HCT116 (cell line): ENCODE data around the gene C9orf72. TPM values are rescaled to one million over a fixed set of nuclear protein-coding genes. Genes with fewer than 3 reads are reported as not detected.

Experiments
- ATAC-seq: fragments of 200-7000 bp; cut with Tn5 transposase; 2 replicates; pipeline ENCODE4 v1.9.1; 2020; ENCODE audit warnings: mild to moderate bottlenecking, moderate library complexity
- BruUV-seq: library from RNA; stranded (reverse); fragments of 400-500 nt; replicated peaks from 2 replicates; lab custom pipeline; 2021; lab: Mats Ljungman, UMichigan
- CTCF ChIA-PET: fragments of 300-600 bp; sonication (Branson Sonifier 250); formaldehyde crosslinking; loops from one replicate; lab custom pipeline; 2021; ENCODE audit warnings: antibody characterized with exemption; lab: Charles Lee
- POLR2A ChIA-PET: fragments of 300-600, 350-600 bp; sonication (Branson Sonifier 250); formaldehyde crosslinking; loops from one replicate; lab custom pipeline; 2021; ENCODE audit warnings: antibody characterized with exemption; lab: Charles Lee
- RAD21 ChIA-PET, 2 experiments: fragments of 300-600 bp; sonication (Branson Sonifier 250); formaldehyde crosslinking; loops; one replicate each; lab custom pipeline; 2023; ENCODE audit warnings: low total read pairs in 2 of 2; ENCODE audit not compliant: uncharacterized antibody in 2 of 2, unreplicated experiment in 2 of 2, low non-redundant PET in 1 of 2; lab: Charles Lee
- DNase-seq: peaks from one replicate; pipeline ENCODE4 v3.0.0-alpha.2; 2010; ENCODE audit warnings: low read depth, low spot score
- H2AFZ ChIP-seq: fragments of 200-600 bp; shearing (Covaris generic), sonication (generic); 2 replicates; pipeline ENCODE4 v1.6.1; 2017; ENCODE audit warnings: low read depth, mixed run types, mixed read lengths, antibody characterized with exemption, low read length; ENCODE audit not compliant: poor library complexity, severe bottlenecking
- H3K27ac ChIP-seq: 2 replicates; pipeline ENCODE4 v1.5.1; 2012; ENCODE audit warnings: low read depth, low read length
- H3K27me3 ChIP-seq: fragments of 200-600 bp; sonication (generic); 2 replicates; pipeline ENCODE4 v1.6.1; 2016; ENCODE audit warnings: mixed run types, low read length, mixed read lengths; ENCODE audit not compliant: insufficient read depth
- H3K36me3 ChIP-seq, 2 experiments: fragments of 200-500 bp in 1 of 2; fragments of 200-600 bp in 1 of 2; sonication (Bioruptor generic) in 1 of 2; sonication (generic) in 1 of 2; 2 replicates each; pipeline versions ENCODE4 v1.5.1 to v1.6.1; 2014 to 2016; ENCODE audit warnings: low read length in 2 of 2, inconsistent platforms in 1 of 2, mixed read lengths in 1 of 2, mixed run types in 1 of 2; ENCODE audit not compliant: insufficient read depth in 2 of 2, control insufficient read depth in 1 of 2
- H3K4me1 ChIP-seq, 2 experiments: fragments of 200-600 bp in 1 of 2; sonication (generic) in 1 of 2; 2 replicates each; pipeline versions ENCODE4 v1.5.1 to v1.6.1; 2012 to 2017; ENCODE audit warnings: low read length in 2 of 2, inconsistent platforms in 1 of 2, mild to moderate bottlenecking in 1 of 2, mixed read lengths in 1 of 2, mixed run types in 1 of 2, moderate library complexity in 1 of 2; ENCODE audit not compliant: insufficient read depth in 2 of 2, control insufficient read depth in 1 of 2
- H3K4me2 ChIP-seq: fragments of 200-600 bp; sonication (generic); 2 replicates; pipeline ENCODE4 v1.6.1; 2017; ENCODE audit warnings: mixed run types, low read length, mixed read lengths
- H3K4me3 ChIP-seq, 2 experiments: fragments of 200-600 bp in 1 of 2; sonication (generic) in 1 of 2; replicated peaks in 1 of 2; 2 replicates each; pipeline ENCODE4 v1.5.1; 2011 to 2016; ENCODE audit warnings: low read length in 2 of 2, control low read depth in 1 of 2, low read depth in 1 of 2, mild to moderate bottlenecking in 1 of 2, mixed read lengths in 1 of 2, mixed run types in 1 of 2
- H3K79me2 ChIP-seq: fragments of 200-600 bp; sonication (generic); 2 replicates; pipeline ENCODE4 v1.6.1; 2017; ENCODE audit warnings: mild to moderate bottlenecking, mixed run types, low read length, moderate library complexity, mixed read lengths; ENCODE audit not compliant: insufficient read depth
- H3K9ac ChIP-seq: fragments of 200-600 bp; sonication (generic); 2 replicates; pipeline ENCODE4 v1.6.1; 2016; ENCODE audit warnings: low read length, mixed read lengths
- H3K9me2 ChIP-seq: fragments of 200-600 bp; sonication (generic), shearing (Covaris generic); 2 replicates; pipeline ENCODE4 v1.6.1; 2017; ENCODE audit warnings: mixed run types, mild to moderate bottlenecking, moderate library complexity; ENCODE audit not compliant: insufficient read depth
- H3K9me3 ChIP-seq, 2 experiments: fragments of 200-500 bp in 1 of 2; fragments of 200-600 bp in 1 of 2; sonication (Bioruptor generic) in 1 of 2; sonication (generic) in 1 of 2; 2 replicates each; pipeline ENCODE4 v1.6.1; 2014 to 2017; ENCODE audit warnings: low read length in 2 of 2, mixed read lengths in 2 of 2, inconsistent platforms in 1 of 2, low read depth in 1 of 2, mild to moderate bottlenecking in 1 of 2, mixed run types in 1 of 2, moderate library complexity in 1 of 2; ENCODE audit not compliant: control insufficient read depth in 1 of 2, insufficient read depth in 1 of 2
- H4K20me1 ChIP-seq: fragments of 200-600 bp; sonication (generic), shearing (Covaris generic); 2 replicates; pipeline ENCODE4 v1.6.1; 2017; ENCODE audit warnings: mixed run types, mild to moderate bottlenecking, moderate library complexity; ENCODE audit not compliant: insufficient read depth
- ATF3 ChIP-seq: IDR thresholded peaks from 2 replicates; pipeline ENCODE4 v1.6.1; 2012
- CBX3 ChIP-seq: IDR thresholded peaks from 2 replicates; pipeline ENCODE4 v1.6.1; 2012; ENCODE audit warnings: low read depth
- CEBPB ChIP-seq: IDR thresholded peaks from 2 replicates; pipeline ENCODE4 v1.6.1; 2012; ENCODE audit warnings: low read depth
- EZH2 ChIP-seq: fragments of 200-600 bp; sonication (generic); IDR thresholded peaks from 2 replicates; pipeline ENCODE4 v1.6.1; 2017; ENCODE audit warnings: antibody characterized with exemption, mixed run types
- EZH2phosphoT487 ChIP-seq: fragments of 200-600 bp; IDR thresholded peaks from 2 replicates; pipeline ENCODE4 v1.6.1; 2018; ENCODE audit warnings: antibody characterized with exemption, borderline replicate concordance
- POLR2A ChIP-seq: IDR thresholded peaks from 2 replicates; pipeline ENCODE4 v1.7.0; 2011; ENCODE audit warnings: borderline replicate concordance; ENCODE audit not compliant: insufficient read depth, insufficient read length; ENCODE audit errors: extremely low read depth
- POLR2AphosphoS5 ChIP-seq: IDR thresholded peaks from 2 replicates; pipeline ENCODE4 v1.6.1; 2011; ENCODE audit warnings: mild to moderate bottlenecking, low read depth, low read length, moderate library complexity
- RAD21 ChIP-seq: IDR thresholded peaks from 2 replicates; pipeline ENCODE4 v1.6.1; 2012; ENCODE audit warnings: low read depth, mild to moderate bottlenecking
- SIN3A ChIP-seq: IDR thresholded peaks from 2 replicates; pipeline ENCODE4 v1.6.1; 2012; ENCODE audit warnings: low read depth
- SP1 ChIP-seq: IDR thresholded peaks from 2 replicates; pipeline ENCODE4 v1.6.1; 2012; ENCODE audit warnings: low read depth
- ZBTB33 ChIP-seq: IDR thresholded peaks from 2 replicates; pipeline ENCODE4 v1.6.1; 2011; ENCODE audit warnings: mild to moderate bottlenecking, low read length, moderate library complexity; ENCODE audit not compliant: insufficient replicate concordance; ENCODE audit errors: extremely low read depth
- ZFX ChIP-seq: fragments of 450-650 bp; IDR thresholded peaks from 2 replicates; pipeline ENCODE4 v1.6.1; 2017
- ZNF274 ChIP-seq: fragments of 200-500 bp; sonication (Bioruptor generic); IDR thresholded peaks from 2 replicates; pipeline ENCODE4 v1.6.1; 2014; ENCODE audit warnings: mild to moderate bottlenecking, low read depth, low read length, inconsistent platforms
- intact Hi-C: fragments of 100-400 bp; cut with micrococcal nuclease; formaldehyde crosslinking; loops from 2 replicates; pipeline ENCODE4 v1.10.0; 2022
- total RNA-seq: library from RNA; stranded (reverse); gene quantifications from one replicate; pipeline ENCODE4 v1.2.1, GENCODE V29; 2021; ENCODE audit not compliant: unreplicated experiment
- TF ChIP-seq, protein P1 (sequence below): IDR thresholded peaks from 2 replicates; pipeline ENCODE4 v1.6.1; 2012; ENCODE audit warnings: low read depth
- TF ChIP-seq, protein P2 (sequence below): IDR thresholded peaks from 2 replicates; pipeline ENCODE4 v1.6.1; 2012

Gene C9orf72
- total RNA-seq, 1 experiment from 2014 or later: 12.0 TPM

DNA sequence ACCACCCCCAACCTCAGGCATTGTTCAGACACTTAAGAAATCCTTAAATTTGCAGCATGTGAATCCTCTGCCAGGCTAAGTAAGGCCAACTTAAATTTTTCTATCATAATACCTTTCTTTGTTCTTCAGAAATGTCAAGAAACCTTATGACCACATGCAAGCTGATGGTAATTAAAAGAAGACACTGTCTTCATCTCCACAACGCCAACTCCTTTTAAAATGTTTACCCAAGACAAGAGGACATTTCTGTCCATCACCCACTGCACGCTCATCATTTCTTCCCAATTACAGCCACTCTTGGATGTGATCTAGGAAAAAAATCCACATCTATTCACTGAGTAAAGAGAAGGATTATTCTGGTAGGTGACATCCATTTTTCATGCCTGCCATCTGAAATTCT is 55.3 kb downstream of the C9orf72 start (continued):
- TF ChIP-seq, protein P1, sequence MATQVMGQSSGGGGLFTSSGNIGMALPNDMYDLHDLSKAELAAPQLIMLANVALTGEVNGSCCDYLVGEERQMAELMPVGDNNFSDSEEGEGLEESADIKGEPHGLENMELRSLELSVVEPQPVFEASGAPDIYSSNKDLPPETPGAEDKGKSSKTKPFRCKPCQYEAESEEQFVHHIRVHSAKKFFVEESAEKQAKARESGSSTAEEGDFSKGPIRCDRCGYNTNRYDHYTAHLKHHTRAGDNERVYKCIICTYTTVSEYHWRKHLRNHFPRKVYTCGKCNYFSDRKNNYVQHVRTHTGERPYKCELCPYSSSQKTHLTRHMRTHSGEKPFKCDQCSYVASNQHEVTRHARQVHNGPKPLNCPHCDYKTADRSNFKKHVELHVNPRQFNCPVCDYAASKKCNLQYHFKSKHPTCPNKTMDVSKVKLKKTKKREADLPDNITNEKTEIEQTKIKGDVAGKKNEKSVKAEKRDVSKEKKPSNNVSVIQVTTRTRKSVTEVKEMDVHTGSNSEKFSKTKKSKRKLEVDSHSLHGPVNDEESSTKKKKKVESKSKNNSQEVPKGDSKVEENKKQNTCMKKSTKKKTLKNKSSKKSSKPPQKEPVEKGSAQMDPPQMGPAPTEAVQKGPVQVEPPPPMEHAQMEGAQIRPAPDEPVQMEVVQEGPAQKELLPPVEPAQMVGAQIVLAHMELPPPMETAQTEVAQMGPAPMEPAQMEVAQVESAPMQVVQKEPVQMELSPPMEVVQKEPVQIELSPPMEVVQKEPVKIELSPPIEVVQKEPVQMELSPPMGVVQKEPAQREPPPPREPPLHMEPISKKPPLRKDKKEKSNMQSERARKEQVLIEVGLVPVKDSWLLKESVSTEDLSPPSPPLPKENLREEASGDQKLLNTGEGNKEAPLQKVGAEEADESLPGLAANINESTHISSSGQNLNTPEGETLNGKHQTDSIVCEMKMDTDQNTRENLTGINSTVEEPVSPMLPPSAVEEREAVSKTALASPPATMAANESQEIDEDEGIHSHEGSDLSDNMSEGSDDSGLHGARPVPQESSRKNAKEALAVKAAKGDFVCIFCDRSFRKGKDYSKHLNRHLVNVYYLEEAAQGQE: no peak

- no peaks in the 10 kb centered on the region for H3K9me2 ChIP-seq
- RAD21 ChIA-PET: no interaction called here
- intact Hi-C loops: no loop called here
- H3K4me1 ChIP-seq: no peaks in the 10 kb centered on the region
- H3K4me3 ChIP-seq: no peak overlapping the region
- DNase-seq: no peak
- no peak overlapping the region for H3K4me2 ChIP-seq
- no peaks in the 10 kb centered on the region for H3K36me3 ChIP-seq
- H3K9me3 ChIP-seq: no peaks in the 10 kb centered on the region
- CTCF ChIA-PET: no interaction called here
- H3K79me2 ChIP-seq: no peaks in the 10 kb centered on the region
- no peaks in the 10 kb centered on the region for H3K27me3 ChIP-seq
- H4K20me1 ChIP-seq: no peaks in the 10 kb centered on the region
- H3K9ac ChIP-seq: no peak overlapping the region
- TF ChIP-seq POLR2A: no peak
- POLR2A ChIA-PET: no interaction called here
- BruUV-seq: no TSS peak
- no peak for ATAC-seq
- H2AFZ ChIP-seq: no peak overlapping the region
- H3K27ac ChIP-seq: no peak overlapping the region
Measured at GRCh38 chr9:27514551-27514950, 58.7 kb downstream of the C9orf72 start.

- H3K27me3 ChIP-seq: peaks cover 5% of the 10 kb centered on the region; the same call in 1 of the 2 replicates
- DNase-seq (no peak), ATAC-seq (peak; percentile 42; the same call in 1 of the 2 replicates)
- ChIA-PET POLR2A (no interaction called here), RAD21 (no interaction called here), CTCF (no interaction called here)
- H4K20me1 ChIP-seq: no peaks in the 10 kb centered on the region
- BruUV-seq: no TSS peak
- no peaks in the 10 kb centered on the region for H3K36me3 ChIP-seq
- H3K4me2 ChIP-seq: no peak overlapping the region
- H3K4me1 ChIP-seq: no peaks in the 10 kb centered on the region
- H3K9me2 ChIP-seq: no peaks in the 10 kb centered on the region
- no peak overlapping the region for H3K27ac ChIP-seq
- H2AFZ ChIP-seq: no peak overlapping the region
- no peak overlapping the region for H3K4me3 ChIP-seq
- no peaks in the 10 kb centered on the region for H3K79me2 ChIP-seq
- intact Hi-C loops: no loop called here
- no peaks in the 10 kb centered on the region for H3K9me3 ChIP-seq
- no peak overlapping the region for H3K9ac ChIP-seq
- TF ChIP-seq POLR2AphosphoS5 (no peak), ZBTB33 (no peak), ATF3 (no peak), SP1 (no peak), CBX3 (no peak), SIN3A (no peak), ZNF274 (no peak), CEBPB (no peak), POLR2A (no peak), EZH2phosphoT487 (no peak), EZH2 (no peak), ZFX (no peak), RAD21 (no peak)
- TF ChIP-seq, protein P2, sequence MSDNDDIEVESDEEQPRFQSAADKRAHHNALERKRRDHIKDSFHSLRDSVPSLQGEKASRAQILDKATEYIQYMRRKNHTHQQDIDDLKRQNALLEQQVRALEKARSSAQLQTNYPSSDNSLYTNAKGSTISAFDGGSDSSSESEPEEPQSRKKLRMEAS: no peak
Measured at GRCh38 chr9:27511771-27512170, 61.5 kb downstream of the C9orf72 start.
